Measurements from ENCODE around the gene TOR1A. TPM values are rescaled to one million over a fixed set of nuclear protein-coding genes. Genes with fewer than 3 reads are reported as not detected.

Gene TOR1A
- total RNA-seq, 1 donor from 2014 or later: 42.3 TPM

- H3K27ac Mint-ChIP-seq (ENCODE audit: unreplicated experiment): peak overlapping the region; percentile 84
- H3K4me3 Mint-ChIP-seq (ENCODE audit: unreplicated experiment): peak overlapping the region; percentile 61
- peak; percentile 35 for DNase-seq
- no peak for TF ChIP-seq CTCF (IDR thresholded peaks at IDR 0.05; ENCODE audit: partially characterized antibody, unreplicated experiment)
- H3K36me3 Mint-ChIP-seq (ENCODE audit: unreplicated experiment): peaks cover 14% of the 10 kb centered on the region
- peaks cover 2% of the 10 kb centered on the region for H3K9me3 Mint-ChIP-seq (ENCODE audit: unreplicated experiment)
- H3K4me1 Mint-ChIP-seq (ENCODE audit: low read depth, unreplicated experiment): peaks cover 29% of the 10 kb centered on the region
- no peaks in the 10 kb centered on the region for H3K27me3 Mint-ChIP-seq (ENCODE audit: unreplicated experiment)
These were observed 14.6 kb downstream of the TOR1A start for GRCh38 chr9:129809346-129809745.

GRCh38 chr9:129806061-129806460 is 17.9 kb downstream of the TOR1A start:
- Mint-ChIP-seq H3K9me3 (ENCODE audit: unreplicated experiment) (peaks cover 4% of the 10 kb centered on the region), H3K4me1 (ENCODE audit: low read depth, unreplicated experiment) (peaks cover 12% of the 10 kb centered on the region), H3K36me3 (ENCODE audit: unreplicated experiment) (peaks cover 14% of the 10 kb centered on the region), H3K27ac (ENCODE audit: unreplicated experiment) (no peak overlapping the region), H3K4me3 (ENCODE audit: unreplicated experiment) (no peak overlapping the region), H3K27me3 (ENCODE audit: unreplicated experiment) (peaks cover 2% of the 10 kb centered on the region)
- TF ChIP-seq CTCF (IDR thresholded peaks at IDR 0.05; ENCODE audit: partially characterized antibody, unreplicated experiment): no peak
- no peak for DNase-seq

GRCh38 chr9:129803676-129804060 is 20.3 kb downstream of the TOR1A start:
- TF ChIP-seq CTCF (IDR thresholded peaks at IDR 0.05; ENCODE audit: partially characterized antibody, unreplicated experiment): no peak
- H3K9me3 Mint-ChIP-seq (ENCODE audit: unreplicated experiment): peaks cover 4% of the 10 kb centered on the region
- H3K4me3 Mint-ChIP-seq (ENCODE audit: unreplicated experiment): peak overlapping the region; percentile 93
- peaks cover 14% of the 10 kb centered on the region for H3K36me3 Mint-ChIP-seq (ENCODE audit: unreplicated experiment)
- H3K27ac Mint-ChIP-seq (ENCODE audit: unreplicated experiment): peak overlapping the region; percentile 79
- H3K4me1 Mint-ChIP-seq (ENCODE audit: low read depth, unreplicated experiment): peaks cover 1% of the 10 kb centered on the region
- no peak for DNase-seq
- H3K27me3 Mint-ChIP-seq (ENCODE audit: unreplicated experiment): peaks cover 2% of the 10 kb centered on the region

GRCh38 chr9:129802833-129803675 is 20.9 kb downstream of the TOR1A start, which contains the start of gene TOR1B:
Gene TOR1B, plus strand, starts transcription at chr9:129803184. Its CDS starts 29 bp downstream, at chr9:129803213.
- Mint-ChIP-seq H3K27ac (ENCODE audit: unreplicated experiment) (peak within 1 kb of the TSS; percentile 79), H3K4me1 (ENCODE audit: low read depth, unreplicated experiment) (no peaks in the 10 kb centered on the region), H3K27me3 (ENCODE audit: unreplicated experiment) (peaks cover 2% of the 10 kb centered on the region), H3K36me3 (ENCODE audit: unreplicated experiment) (peaks cover 14% of the 10 kb centered on the region), H3K4me3 (ENCODE audit: unreplicated experiment) (peak within 1 kb of the TSS; percentile 93), H3K9me3 (ENCODE audit: unreplicated experiment) (peaks cover 4% of the 10 kb centered on the region)
- no peak for TF ChIP-seq CTCF (IDR thresholded peaks at IDR 0.05; ENCODE audit: partially characterized antibody, unreplicated experiment)
- peak; percentile 98 for DNase-seq

GRCh38 chr9:129801504-129801903 is 22.4 kb downstream of the TOR1A start:
- H3K36me3 Mint-ChIP-seq (ENCODE audit: unreplicated experiment): peaks cover 8% of the 10 kb centered on the region
- peaks cover 4% of the 10 kb centered on the region for H3K27me3 Mint-ChIP-seq (ENCODE audit: unreplicated experiment)
- no peak overlapping the region for H3K27ac Mint-ChIP-seq (ENCODE audit: unreplicated experiment)
- H3K9me3 Mint-ChIP-seq (ENCODE audit: unreplicated experiment): peaks cover 5% of the 10 kb centered on the region
- DNase-seq: no peak
- H3K4me3 Mint-ChIP-seq (ENCODE audit: unreplicated experiment): peak overlapping the region; percentile 27
- H3K4me1 Mint-ChIP-seq (ENCODE audit: low read depth, unreplicated experiment): no peaks in the 10 kb centered on the region
- TF ChIP-seq CTCF (IDR thresholded peaks at IDR 0.05; ENCODE audit: partially characterized antibody, unreplicated experiment): no peak

All from glutamatergic neuron (in vitro differentiated cells).